Amniotic stem cell (primary cell): ENCODE results near the gene DACT2.
"Not testable (repeated sequence)": the region's sequence is repeated elsewhere in the genome, so short reads cannot be mapped to it uniquely, and the experiment has no call there.

Source experiments
- DNase-seq: peaks from one replicate; lab custom pipeline; 2025; lab: John Stamatoyannopoulos, UW

The DACT2 gene

DNA sequence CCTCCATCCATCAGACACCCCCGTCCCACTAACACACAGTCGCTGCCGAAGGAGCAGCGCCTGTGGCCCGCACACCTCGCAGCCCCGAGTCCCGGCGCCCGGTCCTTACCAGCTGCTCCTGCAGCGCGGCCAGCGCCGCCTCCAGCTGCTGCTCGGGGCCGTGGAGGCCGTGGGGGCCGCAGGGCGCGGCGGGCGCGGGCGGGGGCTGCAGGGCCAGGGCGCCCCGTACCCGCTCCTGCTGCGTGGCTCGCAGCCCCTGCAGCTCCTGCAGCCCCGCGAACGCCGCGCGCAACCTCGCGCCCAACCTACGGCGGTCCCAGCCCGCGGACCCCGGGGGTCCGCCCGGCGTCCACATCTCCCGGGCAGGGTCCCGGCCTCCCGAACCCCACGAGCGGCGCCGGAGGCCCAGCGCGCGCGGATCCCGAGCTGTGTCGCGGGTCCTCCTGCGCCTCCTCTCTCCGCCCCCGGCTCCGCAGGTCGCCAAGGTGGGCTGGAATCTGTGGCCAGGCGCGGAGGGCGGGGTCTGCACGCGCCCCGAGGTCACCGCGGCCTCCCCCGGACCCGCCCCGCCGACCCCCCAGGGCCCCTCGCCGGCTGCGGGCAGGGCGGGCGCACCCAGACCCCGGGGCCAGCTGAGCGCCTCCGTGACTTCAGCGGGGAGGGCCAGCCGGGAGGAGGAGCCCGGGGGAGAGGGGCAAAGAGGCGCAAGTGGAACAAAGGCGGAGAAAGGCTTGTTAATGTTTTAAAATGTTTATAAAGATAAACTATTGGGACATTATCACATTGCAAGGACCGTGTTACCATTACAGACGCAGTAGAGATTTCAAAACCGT is at the start of gene DACT2:
DACT2 (minus strand) TSS at position 499 of the 833 bp plus-strand sequence; CDS start at position 355, 144 bp downstream.
- DNase-seq, result no peak

DNA sequence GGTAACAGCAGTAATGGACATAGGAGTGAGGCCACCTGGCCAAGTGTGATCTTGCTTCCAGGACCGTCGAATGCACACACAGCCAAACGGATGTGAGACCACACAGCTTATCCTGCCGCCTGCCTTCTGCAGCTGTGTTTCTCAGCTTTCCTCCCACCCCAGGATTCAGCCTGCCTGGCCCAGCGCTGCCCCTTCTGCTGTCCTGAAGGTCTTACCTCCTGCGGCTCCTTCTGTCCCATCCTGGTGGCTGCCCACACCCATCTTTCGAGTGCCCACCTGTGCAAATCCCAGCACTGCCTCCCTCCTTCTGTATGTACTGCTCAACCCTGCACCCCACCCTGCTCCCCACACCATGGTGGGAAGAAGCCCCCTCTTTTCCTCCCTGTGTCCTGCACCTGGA is 49.4 kb upstream of the DACT2 start:
- no peak for DNase-seq

- DNase-seq, result no peak
Observed at GRCh38 chr6:168368066-168368820, 48.7 kb upstream of the DACT2 start.

GRCh38 chr6:168367285-168367751 is 47.7 kb upstream of the DACT2 start:
- DNase-seq, result no peak

DNA sequence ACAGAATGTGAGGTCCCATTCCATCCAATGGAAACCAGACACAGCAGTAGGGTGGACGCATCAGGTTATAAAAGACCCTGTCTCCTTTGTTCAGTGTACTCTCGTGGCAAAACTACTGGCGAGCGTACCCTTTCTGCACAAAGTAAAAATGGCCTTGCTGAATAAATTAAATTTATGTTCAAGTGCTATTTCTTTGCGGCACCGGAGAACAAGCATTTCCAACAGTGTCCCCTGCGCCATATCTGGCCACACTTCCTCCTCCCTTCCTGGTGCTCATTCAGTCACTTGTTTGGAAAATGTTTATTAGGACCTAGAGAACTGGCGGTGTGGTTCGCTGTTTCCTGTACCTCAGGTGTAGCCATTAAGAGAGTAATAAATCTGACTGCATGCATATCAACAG is 46.9 kb upstream of the DACT2 start:
- DNase-seq, result no peak

DNA sequence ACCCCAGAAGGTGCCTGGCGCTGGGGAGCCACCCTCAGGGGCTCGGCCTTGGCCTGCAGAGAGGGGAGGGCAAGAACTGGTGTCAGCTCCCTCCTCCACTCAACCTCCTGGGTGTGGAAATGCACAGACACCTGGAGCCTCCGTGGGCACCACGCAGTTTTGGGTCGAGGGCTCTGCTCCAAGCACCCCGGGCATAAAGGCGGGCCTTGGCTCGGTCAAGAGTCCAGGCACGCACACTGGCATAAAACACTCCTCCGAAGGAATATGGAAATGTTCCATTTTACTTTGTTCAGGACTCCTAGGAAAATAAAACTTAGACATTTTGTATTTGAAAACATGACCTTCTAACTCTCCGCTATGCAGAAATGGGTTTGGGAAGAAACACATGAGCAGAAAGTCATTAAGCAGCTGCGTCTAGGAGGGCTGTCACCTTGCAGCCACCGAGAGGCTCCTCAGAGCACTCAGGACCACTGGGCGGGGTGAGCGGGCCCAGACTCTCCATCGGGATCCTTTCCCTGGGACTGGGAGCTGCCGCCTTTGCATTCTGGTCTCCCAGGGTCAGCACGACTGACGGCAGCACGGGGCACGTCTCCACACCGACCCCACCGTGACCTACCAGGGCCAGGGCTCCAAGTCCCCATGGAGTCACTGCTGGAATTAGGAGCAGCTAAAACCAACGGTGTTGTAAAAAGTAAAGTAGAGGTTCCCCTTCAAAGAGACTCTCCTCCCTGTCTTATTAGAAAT is 46.0 kb upstream of the DACT2 start:
- DNase-seq, result no peak

DNA sequence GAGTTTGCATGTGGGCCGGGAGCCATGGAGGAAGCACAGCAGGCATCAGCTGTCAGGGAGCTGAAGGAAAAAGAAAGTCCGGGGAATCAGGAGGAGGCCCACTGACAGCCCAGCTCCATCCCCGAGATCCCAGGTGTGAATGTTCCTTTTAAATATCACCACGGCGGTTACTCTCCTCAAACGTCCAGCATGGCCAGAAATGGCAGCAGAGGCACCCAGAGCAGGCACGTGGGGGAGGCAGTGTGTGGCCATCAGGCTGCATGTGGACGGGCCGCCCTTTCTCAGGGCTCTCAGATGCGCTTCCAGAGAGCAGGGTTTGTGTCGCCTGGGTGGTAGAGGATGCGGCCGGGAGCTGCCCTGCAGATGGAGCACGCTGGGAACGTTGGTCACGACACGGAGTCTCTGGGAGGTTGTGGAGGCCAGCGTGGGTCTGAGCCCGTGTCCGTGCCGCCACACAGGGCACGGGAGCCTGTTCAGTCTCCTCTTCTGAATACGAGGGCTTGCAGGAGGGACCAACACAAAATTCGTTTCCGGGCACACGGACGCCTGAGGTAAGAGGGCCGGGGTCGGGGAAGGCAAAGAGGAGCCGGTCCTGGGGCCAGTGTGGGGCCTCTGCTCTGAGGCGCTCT is 45.3 kb upstream of the DACT2 start:
- no peak for DNase-seq

DNA sequence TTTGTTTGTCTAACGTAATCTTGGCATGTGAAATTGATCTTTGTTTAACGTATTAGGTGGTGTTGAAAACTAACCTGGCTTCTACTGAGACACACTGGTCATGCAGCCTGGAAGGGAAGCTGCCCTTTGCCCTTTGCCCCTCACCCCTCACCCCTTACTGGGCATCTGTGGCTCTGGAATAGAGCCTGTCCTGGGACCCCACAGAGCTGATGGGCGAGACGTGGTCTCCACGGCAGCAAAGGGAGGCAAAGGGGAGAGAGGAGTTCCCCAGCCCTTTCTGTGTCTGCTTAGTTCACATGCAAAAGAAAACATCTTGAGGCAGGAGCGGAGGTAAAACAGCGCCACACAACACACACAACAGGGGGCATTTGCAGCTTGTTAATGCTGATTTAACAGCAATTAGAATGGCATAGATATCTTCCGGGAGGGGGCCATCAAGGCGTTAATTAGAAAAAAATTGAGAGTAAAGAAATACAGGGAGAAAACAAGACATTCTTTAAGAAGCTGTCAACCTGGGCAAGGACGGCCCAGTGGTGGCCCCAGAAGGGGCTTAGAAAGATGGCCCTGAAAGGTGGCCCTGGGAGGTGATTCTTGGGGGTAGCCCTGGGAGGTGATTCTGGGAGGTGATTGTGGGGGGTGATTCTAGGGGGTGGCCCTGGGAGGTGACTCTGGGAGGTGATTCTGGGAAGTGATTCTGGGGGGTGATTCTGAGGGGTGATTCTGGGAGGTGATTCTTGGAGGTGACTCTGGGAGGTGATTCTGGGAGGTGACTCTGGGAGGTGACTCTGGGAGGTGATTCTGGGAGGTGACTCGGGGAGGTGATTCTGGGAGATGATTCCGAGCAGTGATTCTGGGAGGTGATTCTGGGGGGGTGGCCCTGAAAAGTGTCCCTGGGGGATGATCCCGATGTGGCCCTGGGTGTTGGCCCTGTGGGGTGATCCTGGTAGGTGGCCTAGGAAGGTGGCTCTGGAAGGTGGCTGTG is 44.5 kb upstream of the DACT2 start:
- DNase-seq, result no peak

- no peak for DNase-seq
Observed at GRCh38 chr6:168363302-168363701, 43.7 kb upstream of the DACT2 start.

DNA sequence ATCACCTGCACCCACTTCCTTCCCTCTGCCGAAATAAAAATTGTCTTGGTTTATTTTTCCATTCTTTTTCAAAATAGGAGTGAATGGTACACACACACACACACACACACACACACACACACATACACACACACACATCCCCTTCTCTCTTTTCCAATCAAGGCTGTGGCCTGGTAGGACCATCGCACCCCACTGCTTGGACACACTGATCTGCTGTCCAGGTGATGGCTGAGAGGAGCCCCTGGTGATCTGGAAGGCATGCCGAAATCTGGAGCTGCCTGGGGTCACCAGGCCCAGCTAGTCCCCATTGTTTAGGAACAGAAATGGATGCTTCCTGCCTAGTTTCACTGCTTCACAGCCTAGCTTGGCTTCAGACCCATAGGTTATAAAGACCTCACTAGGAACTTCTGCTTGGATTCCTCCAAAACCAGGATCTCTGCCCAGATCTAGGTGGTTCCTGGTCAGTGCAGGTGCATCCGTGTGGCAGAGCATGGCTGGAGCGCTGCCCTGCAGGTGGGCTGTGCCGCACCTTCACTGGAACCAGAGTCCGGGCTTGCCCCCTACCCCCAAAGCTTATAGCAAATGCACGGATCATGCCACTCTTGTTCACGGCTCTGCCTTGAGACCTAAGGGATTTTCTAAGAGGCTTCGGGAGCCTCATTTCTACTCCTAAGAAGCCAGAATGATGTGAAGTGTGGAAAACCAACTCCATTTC is 42.9 kb upstream of the DACT2 start:
- no peak for DNase-seq

- DNase-seq, result no peak
Observed at GRCh38 chr6:168361766-168362165, 42.2 kb upstream of the DACT2 start.

DNA sequence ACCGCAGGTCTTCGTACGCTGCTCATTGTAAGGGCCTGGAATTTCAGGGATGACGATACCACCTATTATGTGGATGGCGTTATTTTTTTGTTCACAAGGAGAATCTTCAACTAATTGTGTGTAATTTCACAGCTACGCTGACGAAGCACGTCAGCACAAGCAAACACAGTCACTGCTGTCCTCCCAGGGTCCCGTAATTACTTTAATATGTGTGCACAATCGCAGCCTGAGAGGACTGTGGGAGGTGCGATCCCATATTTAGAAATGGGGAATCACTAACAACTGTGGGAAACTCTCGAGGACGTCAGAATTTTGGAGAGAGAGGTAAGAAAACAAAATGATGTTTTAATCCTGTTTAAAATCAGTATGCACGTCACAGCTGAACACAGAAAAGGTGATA is 40.2 kb upstream of the DACT2 start:
- DNase-seq, result no peak

DNA sequence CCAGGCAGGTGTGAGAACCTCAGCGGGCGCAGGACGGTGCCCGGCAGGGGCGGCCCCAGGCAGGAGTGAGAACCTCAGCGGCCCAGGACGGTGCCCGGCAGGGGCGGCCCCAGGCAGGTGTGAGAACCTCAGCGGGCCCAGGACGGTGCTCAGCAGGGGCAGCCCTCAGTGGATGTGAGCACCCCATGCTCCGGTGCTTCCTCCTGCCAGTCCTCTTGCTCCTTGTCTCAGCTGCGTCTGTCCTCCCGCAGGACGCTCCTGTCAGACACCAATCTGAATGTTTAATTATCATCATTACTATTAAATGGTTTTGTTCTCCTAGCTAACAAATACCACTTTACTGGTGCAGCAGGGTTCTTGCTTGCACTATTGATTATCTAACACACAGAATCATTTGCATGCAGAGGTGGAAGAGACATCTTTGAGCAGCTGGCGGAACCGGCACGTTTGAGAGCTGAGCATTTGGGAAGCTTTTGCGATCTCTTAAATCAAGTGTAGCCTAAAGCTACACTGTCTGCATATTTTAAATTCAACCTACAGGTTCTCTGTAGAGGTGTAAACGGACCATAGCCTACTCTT is 39.4 kb upstream of the DACT2 start:
- DNase-seq, result no peak

DNA sequence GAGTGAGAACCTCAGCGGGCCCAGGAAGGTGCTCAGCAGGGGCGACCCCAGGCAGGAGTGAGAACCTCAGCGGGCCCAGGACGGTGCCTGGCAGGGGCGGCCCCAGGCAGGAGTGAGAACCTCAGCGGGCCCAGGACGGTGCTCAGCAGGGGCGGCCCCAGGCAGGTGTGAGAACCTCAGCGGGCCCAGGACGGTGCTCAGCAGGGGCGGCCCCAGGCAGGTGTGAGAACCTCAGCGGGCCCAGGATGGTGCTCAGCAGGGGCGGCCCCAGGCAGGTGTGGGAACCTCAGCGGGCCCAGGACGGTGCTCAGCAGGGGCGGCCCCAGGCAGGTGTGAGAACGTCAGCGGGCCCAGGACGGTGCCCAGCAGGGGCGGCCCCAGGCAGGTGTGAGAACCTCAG is 37.3 kb upstream of the DACT2 start:
- not testable (repeated sequence) for DNase-seq

- no peak for DNase-seq
Observed at GRCh38 chr6:168355716-168356522, 36.3 kb upstream of the DACT2 start.

- no peak for DNase-seq
Observed at GRCh38 chr6:168354338-168354737, 34.8 kb upstream of the DACT2 start.

DNA sequence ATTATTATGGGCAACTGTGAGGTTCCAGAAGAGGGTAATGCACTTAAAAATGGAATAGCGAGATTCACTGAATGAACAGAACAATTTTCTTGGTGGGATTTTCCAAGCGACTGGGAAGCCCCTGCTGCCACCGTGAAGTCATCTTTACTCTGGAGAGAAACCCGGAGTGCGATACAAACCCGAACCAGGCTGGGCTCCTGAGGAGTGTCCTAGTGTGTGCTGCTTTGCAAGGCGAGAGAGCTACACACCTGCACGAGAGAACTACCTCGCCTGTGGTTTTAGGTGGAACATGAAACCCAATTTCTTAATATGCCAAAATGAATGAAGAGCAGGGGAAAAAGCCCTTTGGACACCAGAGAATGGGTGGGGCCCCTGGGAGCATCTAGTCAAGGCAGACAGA is 33.5 kb upstream of the DACT2 start:
- no peak for DNase-seq

- DNase-seq, result no peak
Observed at GRCh38 chr6:168352096-168352495, 32.5 kb upstream of the DACT2 start.

DNA sequence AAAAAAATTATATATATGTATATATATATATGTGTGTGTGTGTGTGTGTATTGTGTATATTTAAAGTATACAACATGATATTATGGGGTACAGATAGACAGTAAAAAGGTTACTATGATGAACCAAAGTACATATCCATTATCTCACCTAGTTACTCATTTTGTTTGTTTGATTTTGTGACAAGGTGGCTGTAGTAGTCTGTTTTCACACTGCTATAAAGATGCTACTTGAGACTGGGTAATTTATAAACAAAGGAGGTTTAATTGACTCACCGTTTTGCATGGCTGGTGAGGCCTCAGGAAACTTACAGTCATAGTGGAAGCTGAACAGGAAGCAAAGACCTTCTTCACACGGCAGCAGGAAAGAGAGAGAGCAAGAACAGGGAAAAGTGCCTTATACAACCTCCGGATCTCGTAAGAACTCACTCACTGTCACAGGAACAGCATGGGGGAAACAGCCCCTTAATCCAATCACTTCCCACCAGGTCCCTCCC is 30.2 kb upstream of the DACT2 start:
- no peak for DNase-seq
